GM12878 (cell line): Measurements from ENCODE around the gene RETSAT. TPM values are rescaled to one million over a fixed set of nuclear protein-coding genes. Genes with fewer than 3 reads are reported as not detected.

ENCODE experiments used
- ATAC-seq: fragments of 200-7000 bp; cut with Tn5 transposase; 3 replicates; pipeline ENCODE4 v1.9.1; 2020; ENCODE audit warnings: mild to moderate bottlenecking, moderate library complexity
- BruUV-seq: library from RNA; stranded (reverse); fragments of 400-500 nt; replicated peaks from 2 replicates; lab custom pipeline; 2021; lab: Mats Ljungman, UMichigan
- CTCF ChIA-PET: fragments of 300-600 bp; sonication (Branson Sonifier 250); formaldehyde crosslinking; extraction: SDS; loops from one replicate; lab custom pipeline; 2021; ENCODE audit warnings: inconsistent platforms; lab: Yijun Ruan, JAX
- POLR2A ChIA-PET: fragments of 350-600 bp; formaldehyde crosslinking; extraction: SDS; loops from one replicate; lab custom pipeline; 2021; ENCODE audit warnings: inconsistent platforms; lab: Charles Lee
- RAD21 ChIA-PET: fragments of 300-600 bp; sonication (Branson Sonifier 250); formaldehyde crosslinking; loops from one replicate; lab custom pipeline; 2023; ENCODE audit warnings: antibody characterized with exemption; ENCODE audit not compliant: unreplicated experiment; lab: Charles Lee
- SMC1A ChIA-PET: fragments of 300-600 bp; sonication (Branson Sonifier 250); formaldehyde crosslinking; loops from one replicate; lab custom pipeline; 2023; ENCODE audit not compliant: unreplicated experiment, uncharacterized antibody; lab: Charles Lee
- DNase-seq: peaks from one replicate; pipeline ENCODE4 v3.0.0-alpha.2; 2011; ENCODE audit warnings: low read depth, low spot score
- FAIRE-seq: peaks from 3 replicates; lab custom pipeline; 2011; peaks lifted over from hg19 to GRCh38; lab: Jason Lieb, UNC
- H2AFZ ChIP-seq: 2 replicates; pipeline ENCODE4 v1.6.0; 2011; ENCODE audit warnings: low read depth, low read length, control low read depth; ENCODE audit not compliant: control insufficient read depth
- H3K27ac ChIP-seq: 2 replicates; pipeline ENCODE4 v1.5.1; 2011; ENCODE audit warnings: control low read depth; ENCODE audit not compliant: control insufficient read depth, insufficient read depth
- H3K27me3 ChIP-seq, 2 experiments: replicated peaks in 1 of 2; 2 replicates each; pipeline versions ENCODE4 v1.6.0 to v1.6.1; 2011; ENCODE audit warnings: low read length in 1 of 2; ENCODE audit not compliant: control insufficient read depth in 2 of 2, insufficient read depth in 2 of 2
- H3K36me3 ChIP-seq, 2 experiments: 2 replicates each; pipeline ENCODE4 v1.5.1; 2011; ENCODE audit warnings: low read length in 1 of 2; ENCODE audit not compliant: control insufficient read depth in 2 of 2, insufficient read depth in 2 of 2
- H3K4me1 ChIP-seq: 2 replicates; pipeline ENCODE4 v1.6.1; 2011; ENCODE audit warnings: mild to moderate bottlenecking, low read length, moderate library complexity, mixed read lengths; ENCODE audit not compliant: control insufficient read depth, insufficient read depth
- H3K4me2 ChIP-seq: 2 replicates; pipeline ENCODE4 v1.6.0; 2011; ENCODE audit warnings: control low read depth; ENCODE audit not compliant: control insufficient read depth, insufficient read depth
- H3K4me3 ChIP-seq: fragments of 200-600 bp; sonication (generic); 2 replicates; pipeline ENCODE4 v1.5.1; 2016
- H3K79me2 ChIP-seq: 2 replicates; pipeline ENCODE4 v1.6.0; 2011; ENCODE audit warnings: low read length; ENCODE audit not compliant: control insufficient read depth, insufficient read depth
- H3K9ac ChIP-seq: 2 replicates; pipeline ENCODE4 v1.8.0; 2011; ENCODE audit warnings: low read length, control low read depth, mixed read lengths; ENCODE audit not compliant: control insufficient read depth, insufficient read depth
- H3K9me3 ChIP-seq: replicated peaks from 3 replicates; pipeline ENCODE4 v1.5.1; 2011; ENCODE audit warnings: mild to moderate bottlenecking, low read length; ENCODE audit not compliant: control insufficient read depth, insufficient read depth
- H4K20me1 ChIP-seq: 2 replicates; pipeline ENCODE4 v1.6.0; 2011; ENCODE audit not compliant: control insufficient read depth, insufficient read depth
- CTCF ChIP-seq, 3 experiments: IDR thresholded peaks in 2 of 3; conservative IDR thresholded peaks in 1 of 3; 2 replicates each; pipeline ENCODE4 v1.5.1; 2011; ENCODE audit warnings: low read depth in 3 of 3, low read length in 3 of 3, mild to moderate bottlenecking in 3 of 3, control low read depth in 2 of 3, moderate library complexity in 2 of 3, inconsistent platforms in 1 of 3, mixed read lengths in 1 of 3; ENCODE audit not compliant: control insufficient read depth in 2 of 3, insufficient read depth in 1 of 3; ENCODE audit errors: extremely low read depth in 1 of 3
- E2F4 ChIP-seq: IDR thresholded peaks from 2 replicates; pipeline ENCODE4 v1.6.1; 2012; ENCODE audit warnings: low read depth, low read length, improper control_type of control experiment
- EP300 ChIP-seq, 2 experiments: fragments of 150-350 bp in 1 of 2; IDR thresholded peaks; 2 replicates each; pipeline ENCODE4 v1.6.1; 2011 to 2012; ENCODE audit warnings: low read depth in 2 of 2, low read length in 2 of 2, borderline replicate concordance in 1 of 2, improper control_type of control experiment in 1 of 2, inconsistent platforms in 1 of 2; ENCODE audit not compliant: control insufficient read depth in 1 of 2
- IRF4 ChIP-seq: IDR thresholded peaks from 2 replicates; pipeline ENCODE4 v1.6.1; 2011; ENCODE audit warnings: low read depth, low read length
- PAX5 ChIP-seq: IDR thresholded peaks from 2 replicates; pipeline ENCODE4 v1.6.1; 2011; ENCODE audit warnings: low read depth, low read length, borderline replicate concordance
- REST ChIP-seq: IDR thresholded peaks from 2 replicates; pipeline ENCODE4 v1.6.1; 2012; ENCODE audit warnings: mild to moderate bottlenecking, low read depth, low read length
- SREBF2 ChIP-seq: IDR thresholded peaks from 2 replicates; pipeline ENCODE4 v1.6.1; 2012; ENCODE audit warnings: mild to moderate bottlenecking, low read length
- SUZ12 ChIP-seq: fragments of 200-600 bp; sonication (generic); IDR thresholded peaks from one replicate; pipeline ENCODE4 v1.6.1; 2018; ENCODE audit warnings: antibody characterized with exemption, mild to moderate bottlenecking; ENCODE audit not compliant: unreplicated experiment
- WGBS: methylation state at CpG from one replicate; pipeline ENCODE4 v1.1.6; 2016; ENCODE audit warnings: low lambda C conversion rate; ENCODE audit not compliant: insufficient replicate concordance, insufficient coverage; ENCODE audit errors: missing lambda C conversion rate; 5-methylcytosine and 5-hydroxymethylcytosine counted together
- in situ Hi-C: fragments of 300-500 bp; cut with MboI; formaldehyde crosslinking; loops from 9 replicates; pipeline ENCODE4 v1.14.3; 2018; ENCODE audit warnings: mixed read lengths
- intact Hi-C: fragments of 100-400 bp; cut with micrococcal nuclease; formaldehyde crosslinking; loops from one replicate; pipeline ENCODE4 v1.14.2; 2022; ENCODE audit not compliant: unreplicated experiment
- polyA plus RNA-seq, 11 experiments: library from polyadenylated mRNA; depleted of rRNA in 4 of 11; unstranded in 6 of 11; stranded (reverse) in 5 of 11; fragments of >200 nt; fragmentation: Nextera tagmentation in 4 of 11; fragmentation: Illumina TruSeq in 1 of 11; extraction: Ambion mirVana in 4 of 11; extraction: Trizol in 1 of 11; gene quantifications; 1 replicate in 1 of 11; 2 replicates in 10 of 11; pipeline versions ENCODE4 v1.2.1 to v1.2.3, GENCODE V29; 2011 to 2016; ENCODE audit warnings: inconsistent platforms in 2 of 11, missing spikeins in 2 of 11, low read depth in 1 of 11
- total RNA-seq, 4 experiments: library from RNA; depleted of rRNA in 3 of 4; stranded (reverse); fragments of >200 nt in 3 of 4; fragmentation: Illumina TruSeq in 1 of 4; extraction: Trizol in 1 of 4; gene quantifications; 2 replicates each; pipeline versions ENCODE4 v1.2.1 to v1.2.3, GENCODE V29; 2013 to 2021
- TF ChIP-seq, protein P1 (sequence below): fragments of 450-650 bp; IDR thresholded peaks from 2 replicates; pipeline ENCODE4 v1.6.1; 2018; ENCODE audit warnings: borderline replicate concordance, mild to moderate bottlenecking; ENCODE audit not compliant: partially characterized antibody
- TF ChIP-seq, protein P2 (sequence below): IDR thresholded peaks from 2 replicates; pipeline ENCODE4 v1.6.1; 2012; ENCODE audit warnings: low read depth, low read length, improper control_type of control experiment

The RETSAT gene
- total and polyA plus RNA-seq, 10 of the 15 experiments (the other 5 are each of a cell fraction or from before 2014, with no cell fraction given): 3.3 to 28.8 (median 22.0) TPM

DNA sequence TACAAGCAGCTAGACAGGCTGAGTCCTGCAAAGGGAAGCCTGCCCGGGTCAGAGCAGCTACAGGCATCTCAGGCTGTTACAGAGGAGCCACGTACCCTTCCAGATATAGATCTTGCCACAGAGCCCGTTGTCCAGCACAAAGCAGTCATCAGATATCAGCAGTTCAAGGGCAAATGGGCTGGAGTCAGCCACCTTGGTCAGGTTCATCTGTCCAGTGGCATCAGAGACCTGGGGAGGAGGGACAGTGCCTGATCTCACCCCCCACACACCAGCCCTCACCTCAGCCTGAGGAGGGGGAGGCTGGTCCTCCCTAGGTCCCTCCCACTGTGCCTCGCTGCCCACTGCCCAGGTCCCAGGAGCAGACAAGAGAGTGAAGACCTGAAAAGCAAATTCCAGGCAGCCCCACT is 43.6 kb upstream of the RETSAT start:
- H3K27ac ChIP-seq: no peak overlapping the region
- no peak overlapping the region for H3K4me3 ChIP-seq
- H3K79me2 ChIP-seq: no peaks in the 10 kb centered on the region
- no peaks in the 10 kb centered on the region for H4K20me1 ChIP-seq
- no peak for DNase-seq
- ATAC-seq: no peak
- RAD21 ChIA-PET: interaction anchor here (0.6 kb wide), 1 partner anchor 282 kb away, joined by 4 read pairs; no protein-coding TSS in a partner anchor
- H3K27me3 ChIP-seq: no peaks in the 10 kb centered on the region
- TF ChIP-seq, protein P1, sequence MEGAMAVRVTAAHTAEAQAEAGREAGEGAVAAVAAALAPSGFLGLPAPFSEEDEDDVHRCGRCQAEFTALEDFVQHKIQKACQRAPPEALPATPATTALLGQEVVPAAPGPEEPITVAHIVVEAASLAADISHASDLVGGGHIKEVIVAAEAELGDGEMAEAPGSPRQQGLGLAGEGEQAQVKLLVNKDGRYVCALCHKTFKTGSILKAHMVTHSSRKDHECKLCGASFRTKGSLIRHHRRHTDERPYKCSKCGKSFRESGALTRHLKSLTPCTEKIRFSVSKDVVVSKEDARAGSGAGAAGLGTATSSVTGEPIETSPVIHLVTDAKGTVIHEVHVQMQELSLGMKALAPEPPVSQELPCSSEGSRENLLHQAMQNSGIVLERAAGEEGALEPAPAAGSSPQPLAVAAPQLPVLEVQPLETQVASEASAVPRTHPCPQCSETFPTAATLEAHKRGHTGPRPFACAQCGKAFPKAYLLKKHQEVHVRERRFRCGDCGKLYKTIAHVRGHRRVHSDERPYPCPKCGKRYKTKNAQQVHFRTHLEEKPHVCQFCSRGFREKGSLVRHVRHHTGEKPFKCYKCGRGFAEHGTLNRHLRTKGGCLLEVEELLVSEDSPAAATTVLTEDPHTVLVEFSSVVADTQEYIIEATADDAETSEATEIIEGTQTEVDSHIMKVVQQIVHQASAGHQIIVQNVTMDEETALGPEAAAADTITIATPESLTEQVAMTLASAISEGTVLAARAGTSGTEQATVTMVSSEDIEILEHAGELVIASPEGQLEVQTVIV: no peak
- TF ChIP-seq IRF4: no peak
- no peak for TF ChIP-seq CTCF (IDR thresholded peaks at IDR 0.05 in 2 of 3, conservative IDR thresholded peaks at IDR 0.05 in 1 of 3; ENCODE audit: control insufficient read depth in 2 of 3, extremely low read depth in 1 of 3, insufficient read depth in 1 of 3, low read depth in 3 of 3, low read length in 3 of 3)
- TF ChIP-seq REST: no peak
- no peak for TF ChIP-seq SREBF2
- TF ChIP-seq SUZ12: no peak
- TF ChIP-seq E2F4: no peak
- TF ChIP-seq, protein P2, sequence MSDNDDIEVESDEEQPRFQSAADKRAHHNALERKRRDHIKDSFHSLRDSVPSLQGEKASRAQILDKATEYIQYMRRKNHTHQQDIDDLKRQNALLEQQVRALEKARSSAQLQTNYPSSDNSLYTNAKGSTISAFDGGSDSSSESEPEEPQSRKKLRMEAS: no peak
- TF ChIP-seq PAX5: no peak
- no peak for TF ChIP-seq EP300 (IDR thresholded peaks at IDR 0.05; ENCODE audit: borderline replicate concordance in 1 of 2, control insufficient read depth in 1 of 2, low read depth in 2 of 2, low read length in 2 of 2)
- TF ChIP-seq, all 136 proteins: peak for 0
- H3K9me3 ChIP-seq: no peaks in the 10 kb centered on the region
- intact Hi-C loops (no loop called here), in situ Hi-C loops (no loop called here)
- FAIRE-seq: no peak
- H2AFZ ChIP-seq: no peak overlapping the region
- BruUV-seq: no TSS peak
- no peak overlapping the region for H3K9ac ChIP-seq
- no peak overlapping the region for H3K4me2 ChIP-seq
- no peaks in the 10 kb centered on the region; a peak in 2 of 4 replicates for H3K36me3 ChIP-seq
- peaks cover 9% of the 10 kb centered on the region for H3K4me1 ChIP-seq
- WGBS: 69% methylated on average over 4 of the region's 4 CpGs
- SMC1A ChIA-PET: no interaction called here
- POLR2A ChIA-PET: no interaction called here
- CTCF ChIA-PET: no interaction called here
